A549 (cell line): ENCODE measurements around the gene ITFG2. TPM values are rescaled to one million over a fixed set of nuclear protein-coding genes. Genes with fewer than 3 reads are reported as not detected.
"Not testable (repeated sequence)": the region's sequence is repeated elsewhere in the genome, so short reads cannot be mapped to it uniquely, and the experiment has no call there.

Source experiments
- ATAC-seq, 2 experiments: fragments of 200-7000 bp in 1 of 2; fragments of >200 bp in 1 of 2; cut with Nextera tagmentation in 1 of 2; cut with Tn5 transposase in 1 of 2; 3 replicates each; pipeline versions ENCODE4 v1.8.0 to v1.9.1; 2018 to 2020; ENCODE audit warnings: mild to moderate bottlenecking in 1 of 2, moderate library complexity in 1 of 2
- CTCF ChIA-PET: fragments of 300-600 bp; sonication (Branson Sonifier 250); formaldehyde crosslinking; extraction: SDS; loops from one replicate; lab custom pipeline; 2021; ENCODE audit warnings: antibody characterized with exemption, inconsistent platforms; lab: Yijun Ruan, JAX
- POLR2A ChIA-PET: fragments of 350-600 bp; formaldehyde crosslinking; extraction: SDS; loops from one replicate; lab custom pipeline; 2021; ENCODE audit warnings: antibody characterized with exemption, inconsistent platforms; lab: Yijun Ruan, JAX
- DNase-seq, 2 experiments: peaks; one replicate each; pipeline versions ENCODE4 v3.0.0 to v3.0.0-alpha.2; 2011 to 2016; ENCODE audit warnings: low read depth in 1 of 2, low spot score in 1 of 2
- FAIRE-seq: peaks from 2 replicates; lab custom pipeline; 2011; peaks lifted over from hg19 to GRCh38; lab: Jason Lieb, UNC
- H3K27ac ChIP-seq, 2 experiments: fragments of >200 bp; sonication (Bioruptor Twin); formaldehyde crosslinking; 3 replicates each; pipeline ENCODE4 v1.5.1; 2016 to 2017
- H3K4me1 ChIP-seq: fragments of >200 bp; sonication (Bioruptor Twin); formaldehyde crosslinking; 3 replicates; pipeline ENCODE4 v1.6.1; 2016
- H3K4me2 ChIP-seq: fragments of >200 bp; sonication (Bioruptor Twin); formaldehyde crosslinking; 3 replicates; pipeline ENCODE4 v1.6.1; 2016
- H3K4me3 ChIP-seq: fragments of >200 bp; sonication (Bioruptor Twin); formaldehyde crosslinking; 3 replicates; pipeline ENCODE4 v1.5.1; 2016
- H3K9me3 ChIP-seq: fragments of >200 bp; sonication (Bioruptor Twin); formaldehyde crosslinking; 3 replicates; pipeline ENCODE4 v1.6.1; 2016
- ATOH8 ChIP-seq: fragments of 250-450 bp; sonication (Bioruptor Pico); IDR thresholded peaks from 2 replicates; pipeline ENCODE4 v1.5.0; 2020; ENCODE audit warnings: low read depth, mild to moderate bottlenecking, moderate library complexity
- CHD4 ChIP-seq: fragments of 200-600 bp; sonication (generic); IDR thresholded peaks from 2 replicates; pipeline ENCODE4 v1.6.1; 2016; ENCODE audit warnings: antibody characterized with exemption, mild to moderate bottlenecking, borderline replicate concordance
- E2F6 ChIP-seq: IDR thresholded peaks from 2 replicates; pipeline ENCODE4 v1.6.1; 2012; ENCODE audit warnings: low read depth, borderline replicate concordance
- ESRRA ChIP-seq: fragments of 150-350 bp; IDR thresholded peaks from 2 replicates; pipeline ENCODE4 v1.6.1; 2014; ENCODE audit warnings: mild to moderate bottlenecking, low read length, borderline replicate concordance
- GATA3 ChIP-seq: IDR thresholded peaks from 2 replicates; pipeline ENCODE4 v1.6.1; 2012; ENCODE audit warnings: borderline replicate concordance
- HEYL ChIP-seq: fragments of 250-450 bp; sonication (Bioruptor Pico); IDR thresholded peaks from 2 replicates; pipeline ENCODE4 v1.8.0; 2021; ENCODE audit warnings: mild to moderate bottlenecking, moderate library complexity
- HMGXB4 ChIP-seq: fragments of 250-450 bp; sonication (Bioruptor Pico); IDR thresholded peaks from 2 replicates; pipeline ENCODE4 v1.5.0; 2021; ENCODE audit warnings: mild to moderate bottlenecking, moderate library complexity, borderline replicate concordance
- HOXB13 ChIP-seq: fragments of 250-450 bp; sonication (Bioruptor Pico); IDR thresholded peaks from 2 replicates; pipeline ENCODE4 v1.5.0; 2020; ENCODE audit warnings: low read depth, mild to moderate bottlenecking, moderate library complexity
- HOXB5 ChIP-seq: fragments of 250-450 bp; sonication (Bioruptor Pico); IDR thresholded peaks from 2 replicates; pipeline ENCODE4 v1.5.0; 2020; ENCODE audit warnings: mild to moderate bottlenecking, moderate library complexity
- MAX ChIP-seq: IDR thresholded peaks from 2 replicates; pipeline ENCODE4 v1.6.1; 2012
- MAZ ChIP-seq: fragments of 150-350 bp; IDR thresholded peaks from 2 replicates; pipeline ENCODE4 v1.6.1; 2014; ENCODE audit warnings: antibody characterized with exemption, low read depth, low read length, borderline replicate concordance
- NFE2L2 ChIP-seq: fragments of 150-350 bp; conservative IDR thresholded peaks from 2 replicates; pipeline ENCODE4 v1.6.1; 2014; ENCODE audit warnings: low read length
- NPAS2 ChIP-seq: fragments of 250-450 bp; sonication (Bioruptor Pico); IDR thresholded peaks from 2 replicates; pipeline ENCODE4 v1.8.0; 2022; ENCODE audit warnings: mild to moderate bottlenecking, moderate library complexity, borderline replicate concordance
- PHF8 ChIP-seq: fragments of 200-600 bp; sonication (generic); IDR thresholded peaks from 2 replicates; pipeline ENCODE4 v1.6.1; 2016; ENCODE audit warnings: low read depth, mild to moderate bottlenecking, antibody characterized with exemption, moderate library complexity, borderline replicate concordance
- POLR2A ChIP-seq: IDR thresholded peaks from 2 replicates; pipeline ENCODE4 v1.6.1; 2012; ENCODE audit warnings: mild to moderate bottlenecking, low read length
- POLR2AphosphoS2 ChIP-seq: conservative IDR thresholded peaks from 2 replicates; pipeline ENCODE4 v1.6.1; 2012; ENCODE audit warnings: low read length, improper control_type of control experiment, inconsistent platforms
- RARB ChIP-seq: fragments of 250-450 bp; sonication (Bioruptor Pico); IDR thresholded peaks from 2 replicates; pipeline ENCODE4 v1.8.0; 2021; ENCODE audit warnings: mild to moderate bottlenecking, moderate library complexity
- SREBF2 ChIP-seq: fragments of 450-650 bp; IDR thresholded peaks from 2 replicates; pipeline ENCODE4 v1.6.1; 2014; ENCODE audit warnings: mild to moderate bottlenecking, moderate library complexity
- TP53 ChIP-seq: fragments of 250-450 bp; sonication (Bioruptor Pico); IDR thresholded peaks from 2 replicates; pipeline ENCODE4 v1.5.0; 2021; ENCODE audit warnings: mild to moderate bottlenecking, moderate library complexity
- ZC3H11A ChIP-seq: fragments of 450-650 bp; IDR thresholded peaks from 2 replicates; pipeline ENCODE4 v1.6.1; 2014; ENCODE audit warnings: antibody characterized with exemption, mild to moderate bottlenecking
- ZNF302 ChIP-seq: fragments of 250-450 bp; sonication (Bioruptor Pico); IDR thresholded peaks from 2 replicates; pipeline ENCODE4 v1.9.0; 2021; ENCODE audit warnings: inconsistent platforms, mild to moderate bottlenecking, moderate library complexity
- WGBS: methylation state at CpG from one replicate; pipeline ENCODE4 v1.1.6; 2017; ENCODE audit errors: missing lambda C conversion rate; 5-methylcytosine and 5-hydroxymethylcytosine counted together
- polyA plus RNA-seq, 4 experiments: library from polyadenylated mRNA; depleted of rRNA in 3 of 4; stranded (reverse); fragments of >200 nt; fragmentation: RNase III in 1 of 4; extraction: RNeasy Plus Mini Kit Qiagen cat#74134 plus additional on column Dnase treatment in 1 of 4; gene quantifications; 2 replicates in 3 of 4; 3 replicates in 1 of 4; pipeline ENCODE4 v1.2.3, GENCODE V29; 2011 to 2017

The ITFG2 gene
- polyA plus RNA-seq, 2 of the 4 experiments (the other 2 are of a cell fraction), result 17.5 to 23.7 TPM

GRCh38 chr12:2765608-2766007, 46.9 kb upstream of the ITFG2 start (continued):
- TF ChIP-seq HMGXB4 (CRISPR knock-in tag) (no peak), MAX (no peak), GATA3 (no peak), CHD4 (no peak), HOXB13 (no peak)

- H3K27ac ChIP-seq, result no peak overlapping the region
- H3K4me1 ChIP-seq, result no peaks in the 10 kb centered on the region
- no peaks in the 10 kb centered on the region for H3K9me3 ChIP-seq
- no peak for FAIRE-seq
- CTCF ChIA-PET, result interaction anchor here (2.2 to 2.9 kb wide), 2 partner anchors 16 to 28 kb away, joined by 7 to 18 read pairs; no protein-coding TSS in a partner anchor
- WGBS, result 6% methylated on average over 10 of the region's 10 CpGs
- TF ChIP-seq POLR2A (no peak), POLR2AphosphoS2 (no peak), PHF8 (no peak), TP53 (CRISPR knock-in tag) (no peak), SREBF2 (no peak), NFE2L2 (no peak), HEYL (no peak), ESRRA (no peak), E2F6 (no peak), RARB (no peak), HOXB5 (CRISPR knock-in tag) (no peak), ZNF302 (CRISPR knock-in tag) (no peak), MAZ (no peak), ATOH8 (CRISPR knock-in tag) (no peak), NPAS2 (no peak)
- ATAC-seq, result no peak
- H3K4me3 ChIP-seq, result no peak overlapping the region
- POLR2A ChIA-PET, result no interaction called here
- no peak for DNase-seq
- no peak overlapping the region for H3K4me2 ChIP-seq
Observed at GRCh38 chr12:2768224-2768961, 44.1 kb upstream of the ITFG2 start.

- POLR2A ChIA-PET, result no interaction called here
- no peak for TF ChIP-seq ZC3H11A
- TF ChIP-seq, all 56 proteins: peak for 0
- WGBS, result 41% methylated on average over 11 of the region's 11 CpGs
Observed at GRCh38 chr12:2769866-2770533, 42.5 kb upstream of the ITFG2 start.

GRCh38 chr12:2770544-2770943, 41.9 kb upstream of the ITFG2 start:
- POLR2A ChIA-PET, H3K27ac ChIP-seq, H3K4me2 ChIP-seq, H3K9me3 ChIP-seq, DNase-seq, H3K4me3 ChIP-seq, ATAC-seq, FAIRE-seq, H3K4me1 ChIP-seq: not testable (repeated sequence)
- CTCF ChIA-PET, result interaction anchor here (1.7 kb wide), 1 partner anchor 14 kb away, joined by 5 read pairs; no protein-coding TSS in a partner anchor
- WGBS, result 51% methylated on average over 3 of the region's 3 CpGs

More at GRCh38 chr12:2769866-2770533, 42.5 kb upstream of the ITFG2 start:
- no peak for FAIRE-seq
- H3K9me3 ChIP-seq, result no peaks in the 10 kb centered on the region
- H3K4me3 ChIP-seq, result no peak overlapping the region
- CTCF ChIA-PET, result no interaction called here
- H3K4me2 ChIP-seq, result no peak overlapping the region
- no peak for ATAC-seq
- DNase-seq, result no peak
- H3K4me1 ChIP-seq, result no peaks in the 10 kb centered on the region
- H3K27ac ChIP-seq, result no peak overlapping the region
